HG03457 (cell line): ENCODE data around the gene LAG3.

ENCODE experiments used
- ATAC-seq: cut with Tn5 transposase; IDR thresholded peaks from one replicate; pipeline ENCODE4 v1.9.1; 2021; ENCODE audit warnings: moderate number of reproducible peaks; ENCODE audit not compliant: unreplicated experiment

LAG3 gene

GRCh38 chr12:6752921-6753771, 19.2 kb upstream of the LAG3 start, which contains the start of gene MLF2:
Gene MLF2, minus strand, starts transcription at chr12:6753141. Its CDS starts 807 bp downstream, at chr12:6752334.
- ATAC-seq, result peak; percentile 74

GRCh38 chr12:6753772-6754356, 18.5 kb upstream of the LAG3 start:
- no peak for ATAC-seq

GRCh38 chr12:6754411-6754810, 17.9 kb upstream of the LAG3 start:
- ATAC-seq, result no peak

- ATAC-seq, result no peak
Observed at GRCh38 chr12:6757028-6757690, 15.2 kb upstream of the LAG3 start.

- no peak for ATAC-seq
Observed at GRCh38 chr12:6758506-6759095, 13.7 kb upstream of the LAG3 start.

GRCh38 chr12:6759741-6760140, 12.6 kb upstream of the LAG3 start:
- ATAC-seq, result no peak

- ATAC-seq, result no peak
Observed at GRCh38 chr12:6763380-6763779, 8.9 kb upstream of the LAG3 start.

- peak; percentile 51 for ATAC-seq
Observed at GRCh38 chr12:6764011-6764828, 8.1 kb upstream of the LAG3 start.

- no peak for ATAC-seq
Observed at GRCh38 chr12:6765048-6765633, 7.2 kb upstream of the LAG3 start.

- ATAC-seq, result no peak
Observed at GRCh38 chr12:6765634-6766581, 6.4 kb upstream of the LAG3 start, which contains the start of gene PTMS. Gene PTMS, plus strand, starts transcription at chr12:6766363. Its CDS starts 343 bp downstream, at chr12:6766706.

- ATAC-seq, result no peak
Observed at GRCh38 chr12:6766651-6767349, 5.5 kb upstream of the LAG3 start.

GRCh38 chr12:6767353-6768319, 4.7 kb upstream of the LAG3 start:
- ATAC-seq, result no peak

- ATAC-seq, result no peak
Observed at GRCh38 chr12:6768437-6768914, 3.8 kb upstream of the LAG3 start.

- no peak for ATAC-seq
Observed at GRCh38 chr12:6768990-6769389, 3.3 kb upstream of the LAG3 start.

GRCh38 chr12:6769666-6770065, 2.7 kb upstream of the LAG3 start:
- no peak for ATAC-seq

GRCh38 chr12:6770094-6770493, 2.2 kb upstream of the LAG3 start:
- ATAC-seq, result no peak

- no peak for ATAC-seq
Observed at GRCh38 chr12:6770600-6770999, 1.7 kb upstream of the LAG3 start.
